NCI-H2107 treated with DMSO at 0.1 percent for 48 hours (cell line): Measurements from ENCODE around the gene PSMC2.
"Not testable (repeated sequence)": the region's sequence is repeated elsewhere in the genome, so short reads cannot be mapped to it uniquely, and the experiment has no call there.

Source experiments
- DNase-seq: peaks from one replicate; lab custom pipeline; 2025; ENCODE audit not compliant: unreplicated experiment; lab: John Stamatoyannopoulos, UW

PSMC2 gene

DNA sequence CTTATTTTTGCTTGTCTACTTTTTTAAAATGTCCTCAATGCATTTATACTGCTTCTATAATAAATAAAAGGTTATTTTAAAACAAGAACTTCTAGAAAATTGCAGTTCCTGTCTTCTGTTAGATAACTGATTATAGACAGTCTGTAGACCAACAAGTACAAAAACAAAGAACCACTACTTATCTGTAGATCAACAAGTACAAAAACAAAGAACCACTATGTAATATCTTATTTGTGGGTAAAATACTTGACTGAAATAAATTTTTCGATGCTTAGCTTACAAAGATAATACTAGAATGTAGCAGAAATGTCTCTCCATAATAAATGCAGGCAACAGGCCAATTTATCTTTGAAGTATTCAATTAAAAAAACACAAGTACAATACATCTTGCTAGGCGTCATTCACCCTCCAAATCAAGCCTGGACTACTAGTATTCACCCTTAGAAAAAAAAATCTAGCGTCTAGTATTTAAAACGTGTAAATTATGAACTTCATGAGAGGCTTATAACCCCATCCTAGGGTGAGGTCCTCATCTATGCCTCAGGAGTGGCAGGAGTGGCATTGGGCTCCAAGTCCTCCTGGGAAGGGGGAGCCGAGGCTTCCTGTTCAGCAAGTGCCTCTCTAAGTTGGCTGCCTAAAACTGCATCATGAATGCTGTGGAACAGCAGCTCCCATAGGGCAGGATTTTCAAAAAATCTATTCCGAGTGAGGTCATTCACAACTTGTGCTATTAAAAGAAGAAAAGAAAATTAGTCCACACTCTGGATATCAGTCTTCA, 26.6 kb downstream of the PSMC2 start:
- DNase-seq: no peak

GRCh38 chr7:103379270-103379975, 32.0 kb downstream of the PSMC2 start:
- DNase-seq: no peak

GRCh38 chr7:103380395-103381191, 33.1 kb downstream of the PSMC2 start:
- no peak for DNase-seq

DNA sequence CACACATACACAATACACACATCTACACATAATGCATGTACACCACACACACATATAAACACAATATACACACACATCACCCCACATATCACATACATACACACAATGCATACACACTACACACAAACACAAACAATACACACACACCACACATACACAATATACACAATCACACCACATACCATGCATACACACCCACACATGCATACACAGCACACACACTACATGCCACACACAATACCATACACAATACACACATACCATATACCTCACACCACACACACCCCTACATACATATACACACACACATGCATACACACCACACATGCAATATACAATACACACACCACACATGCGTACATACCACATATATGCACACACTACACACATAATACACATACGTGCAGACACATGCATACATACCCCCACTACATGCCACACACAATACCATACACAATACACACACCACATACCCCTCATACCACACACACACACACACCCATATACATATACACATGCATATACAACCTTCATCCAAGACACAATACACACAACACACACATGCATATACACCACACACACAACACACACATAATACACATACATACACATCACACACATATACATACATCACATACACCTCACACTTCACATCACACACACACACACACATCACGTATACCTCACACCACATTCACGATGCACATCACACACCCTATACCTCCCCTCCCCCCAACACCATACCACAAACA, 34.0 kb downstream of the PSMC2 start:
- no peak for DNase-seq

DNA sequence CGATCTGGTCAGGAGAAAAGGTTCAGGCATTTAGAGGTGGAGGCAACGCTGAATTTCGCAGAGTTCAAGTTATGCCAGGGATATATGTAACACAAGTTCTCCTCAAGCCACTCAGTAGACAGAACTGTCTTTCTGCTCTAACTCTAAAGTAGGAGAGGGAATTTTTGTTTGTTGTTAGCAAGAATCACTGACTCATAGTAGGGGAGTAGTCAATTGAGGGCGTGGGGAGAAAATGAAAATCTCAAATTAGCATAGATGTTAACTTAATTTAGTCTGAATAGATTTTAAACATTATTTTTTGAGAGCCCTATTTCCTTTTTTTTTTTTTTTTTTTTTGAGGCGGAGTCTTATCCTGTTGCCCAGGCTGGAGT, 34.6 kb downstream of the PSMC2 start:
- DNase-seq: no peak

DNA sequence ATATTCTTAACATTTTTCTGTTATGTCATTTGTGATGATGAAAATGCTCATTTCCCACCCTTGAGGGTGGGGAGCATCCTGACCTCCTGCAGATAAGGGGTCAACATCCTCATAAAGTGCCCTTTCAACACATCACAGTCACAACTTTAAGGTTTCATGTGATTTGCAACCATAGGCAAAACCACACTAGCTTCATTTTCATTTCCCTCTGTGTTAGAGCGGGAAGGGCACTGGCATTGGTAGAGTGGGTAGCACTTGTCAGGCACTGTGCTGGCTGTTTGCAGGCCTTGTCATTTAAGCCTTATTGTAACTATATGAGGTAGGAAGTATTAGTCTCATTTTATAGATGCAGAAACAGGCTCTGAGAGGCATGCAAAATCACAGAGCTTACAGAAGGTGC, 39.8 kb downstream of the PSMC2 start:
- DNase-seq: no peak

DNA sequence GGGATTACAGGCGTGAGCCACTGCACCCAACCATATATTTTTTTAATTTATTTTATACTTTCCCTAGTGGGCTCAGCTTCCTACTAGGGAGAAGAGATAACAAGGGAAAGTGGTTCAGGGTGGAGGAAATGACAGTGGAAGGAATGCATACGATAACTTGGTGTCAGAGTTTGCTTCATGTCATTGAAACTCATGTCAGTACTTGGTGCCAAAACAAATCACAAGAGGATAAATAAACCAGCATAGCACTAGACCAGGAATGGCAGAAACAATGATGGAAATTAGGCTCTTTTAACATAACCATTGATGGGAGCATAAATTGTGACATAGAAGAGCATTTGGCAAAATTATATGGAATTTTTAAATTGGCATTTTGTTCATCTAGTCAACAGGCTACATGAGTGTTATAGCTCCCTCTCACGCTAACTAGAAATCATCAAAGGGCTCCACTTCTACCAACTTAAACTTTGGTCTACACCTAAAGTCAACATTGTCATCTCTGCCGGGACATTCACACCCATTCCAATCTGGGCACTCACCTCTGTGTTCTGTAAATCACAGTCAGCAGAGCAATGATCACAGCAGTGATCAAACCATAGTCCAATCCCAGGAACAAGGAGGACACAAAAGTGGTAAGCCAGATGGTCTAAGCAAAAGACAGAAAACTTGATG, 41.2 kb downstream of the PSMC2 start:
- DNase-seq: no peak

DNA sequence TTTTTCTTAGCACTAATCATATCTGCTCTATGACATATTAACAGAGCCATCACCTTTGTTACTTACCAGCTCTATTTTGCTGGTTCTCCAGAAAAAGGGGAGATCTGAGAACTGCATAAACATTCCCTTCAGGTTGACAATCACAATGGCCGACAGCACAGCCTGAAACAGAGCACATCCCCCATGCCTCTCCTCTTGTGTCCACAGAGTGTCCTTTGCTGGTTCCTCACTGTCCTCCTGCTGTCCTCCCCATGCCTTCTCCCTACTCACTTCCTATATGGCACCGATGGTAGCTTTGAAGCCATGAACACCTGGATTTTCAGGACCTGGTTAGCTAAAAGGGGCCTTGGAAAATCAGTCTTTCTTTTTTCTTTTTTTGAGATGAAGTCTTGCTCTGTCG, 41.8 kb downstream of the PSMC2 start:
- no peak for DNase-seq

DNA sequence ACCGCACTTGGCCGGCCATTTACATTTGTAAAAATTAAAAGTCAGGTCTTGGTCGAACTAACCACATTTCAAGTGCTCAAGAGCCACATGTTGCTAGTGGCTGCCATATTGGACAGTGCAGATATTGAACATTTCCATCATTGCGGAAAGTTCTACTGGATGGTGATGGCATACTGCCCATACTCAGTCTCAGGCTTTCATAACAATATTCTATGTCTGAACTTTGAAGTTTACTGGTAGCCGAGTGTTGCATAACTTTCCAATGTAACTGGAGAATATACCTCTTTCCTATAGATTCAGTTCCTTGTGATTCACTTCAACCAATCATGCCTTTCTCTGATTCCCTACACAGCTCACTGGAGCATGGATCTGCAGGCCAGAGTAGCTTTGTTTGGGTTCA, 43.7 kb downstream of the PSMC2 start:
- DNase-seq: no peak

- no peak for DNase-seq
Measured at GRCh38 chr7:103391976-103392375, 44.5 kb downstream of the PSMC2 start.

GRCh38 chr7:103394566-103394965, 47.1 kb downstream of the PSMC2 start:
- no peak for DNase-seq

GRCh38 chr7:103395071-103395470, 47.6 kb downstream of the PSMC2 start:
- DNase-seq: no peak

DNA sequence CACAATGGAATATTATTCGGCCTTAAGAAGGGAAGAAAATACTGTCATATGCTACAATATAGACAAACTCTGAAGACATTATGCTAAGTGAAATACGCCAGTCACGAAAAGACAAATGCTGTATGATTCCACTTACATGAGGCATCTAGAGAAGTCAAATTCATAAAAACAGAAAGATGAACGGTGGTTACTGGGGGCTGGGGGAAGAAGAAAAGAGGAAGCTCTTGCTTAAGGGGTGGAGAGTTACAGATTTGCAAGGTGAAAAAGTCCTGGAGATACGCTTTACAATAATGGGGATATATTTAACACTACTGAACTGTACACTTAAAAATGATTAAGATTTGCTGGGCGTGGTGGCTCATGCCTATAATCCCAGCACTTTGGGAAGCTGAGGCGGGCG, 49.0 kb downstream of the PSMC2 start:
- no peak for DNase-seq

DNA sequence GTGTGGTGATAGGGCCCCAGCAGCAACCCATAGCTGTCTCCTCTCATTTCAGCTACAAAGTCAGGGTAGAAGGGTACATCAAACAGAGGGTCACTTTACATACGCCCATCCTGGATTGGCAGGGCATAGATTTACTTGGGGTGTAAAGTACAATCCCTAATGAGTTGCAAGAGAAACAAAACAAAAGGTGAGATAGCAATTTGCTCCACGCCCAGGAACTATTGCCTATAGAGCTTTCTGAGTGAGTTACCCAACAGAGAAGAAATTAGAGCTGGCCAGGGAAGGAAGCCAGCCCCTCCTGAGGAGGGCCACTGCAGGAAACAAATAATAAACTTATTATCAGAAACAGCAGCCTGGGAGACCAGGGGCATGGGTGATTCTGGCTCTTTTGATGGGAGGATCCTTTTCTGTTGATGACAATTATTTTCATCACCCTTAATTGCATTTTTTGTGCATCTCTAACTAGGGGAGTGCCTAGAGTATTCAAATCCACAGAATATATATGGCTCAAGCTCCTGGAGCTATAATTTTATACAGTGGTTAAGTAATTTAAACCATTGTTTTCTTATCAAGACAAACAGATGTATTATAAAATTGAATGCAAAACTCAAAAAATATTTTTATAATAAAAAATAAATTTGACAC, 51.2 kb downstream of the PSMC2 start:
- no peak for DNase-seq

GRCh38 chr7:103399687-103400086, 52.2 kb downstream of the PSMC2 start:
- DNase-seq: not testable (repeated sequence)

DNA sequence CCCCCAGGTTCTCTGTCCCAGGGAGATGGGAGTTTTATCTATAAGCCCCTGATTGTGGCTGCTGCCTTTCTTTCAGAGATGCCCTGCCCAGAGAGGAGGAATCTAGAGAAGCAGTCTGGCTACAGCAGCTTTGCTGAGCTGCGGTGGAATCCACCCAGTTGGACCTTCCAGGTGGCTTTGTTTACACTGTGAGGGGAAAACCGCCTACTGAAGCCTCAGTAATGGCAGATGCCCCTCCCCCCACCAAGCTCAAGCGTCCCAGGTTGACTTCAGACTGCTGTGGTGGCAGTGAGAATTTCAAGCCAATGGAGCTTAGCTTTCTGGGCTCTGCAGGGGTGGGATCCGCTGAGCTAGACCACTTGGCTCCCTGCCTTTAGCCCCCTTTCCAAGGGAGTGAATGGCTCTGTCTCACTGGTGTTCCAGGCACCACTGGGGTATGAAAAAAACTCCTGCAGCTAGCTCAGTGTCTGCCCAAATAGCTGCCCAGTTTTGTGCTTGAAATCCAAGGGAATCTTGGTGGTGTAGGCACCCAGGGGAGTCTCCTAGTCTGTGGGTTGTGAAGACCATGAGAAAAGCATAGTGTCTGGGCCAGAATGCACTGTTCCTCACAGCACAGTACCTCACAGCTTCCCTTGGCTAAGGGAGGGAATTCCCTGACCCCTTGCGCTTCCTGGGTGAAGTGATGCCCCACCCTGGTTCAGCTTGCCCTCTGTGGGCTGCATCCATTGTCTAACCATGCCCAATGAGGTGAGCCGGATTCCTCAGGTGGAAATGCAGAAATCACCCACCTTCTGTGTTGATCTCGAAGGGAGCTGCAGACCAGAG, 58.6 kb downstream of the PSMC2 start:
- not testable (repeated sequence) for DNase-seq

- no peak for DNase-seq
Measured at GRCh38 chr7:103412151-103412550, 64.7 kb downstream of the PSMC2 start.

DNA sequence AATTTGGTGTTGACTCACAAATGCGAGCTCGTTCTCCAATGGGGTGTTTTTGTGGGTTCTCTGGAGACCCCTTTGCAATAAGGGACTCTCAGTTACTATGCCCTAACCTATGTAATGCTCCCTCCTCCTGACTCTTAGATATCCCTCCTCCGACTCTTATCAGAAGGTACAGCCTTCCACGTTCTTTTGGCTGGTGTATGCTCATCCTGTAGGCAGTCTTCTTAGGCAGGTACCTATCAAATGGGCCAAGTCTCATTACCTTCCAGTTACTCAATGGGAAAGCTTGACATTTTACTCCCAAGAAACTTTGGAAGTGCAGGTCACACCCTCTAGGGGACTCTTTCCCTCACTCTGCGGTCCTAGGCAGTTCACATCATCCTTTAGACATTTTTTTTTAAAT, 66.0 kb downstream of the PSMC2 start:
- DNase-seq: no peak

GRCh38 chr7:103418241-103418640, 70.8 kb downstream of the PSMC2 start:
- no peak for DNase-seq
